ENCODE results near the gene TMEM63B. TPM values are rescaled to one million over a fixed set of nuclear protein-coding genes. Genes with fewer than 3 reads are reported as not detected.
"Not testable (repeated sequence)": the region's sequence is repeated elsewhere in the genome, so short reads cannot be mapped to it uniquely, and the experiment has no call there.

TMEM63B gene
- total RNA-seq, 2 donors from 2014 or later = 7.6 to 11.9 TPM

DNA sequence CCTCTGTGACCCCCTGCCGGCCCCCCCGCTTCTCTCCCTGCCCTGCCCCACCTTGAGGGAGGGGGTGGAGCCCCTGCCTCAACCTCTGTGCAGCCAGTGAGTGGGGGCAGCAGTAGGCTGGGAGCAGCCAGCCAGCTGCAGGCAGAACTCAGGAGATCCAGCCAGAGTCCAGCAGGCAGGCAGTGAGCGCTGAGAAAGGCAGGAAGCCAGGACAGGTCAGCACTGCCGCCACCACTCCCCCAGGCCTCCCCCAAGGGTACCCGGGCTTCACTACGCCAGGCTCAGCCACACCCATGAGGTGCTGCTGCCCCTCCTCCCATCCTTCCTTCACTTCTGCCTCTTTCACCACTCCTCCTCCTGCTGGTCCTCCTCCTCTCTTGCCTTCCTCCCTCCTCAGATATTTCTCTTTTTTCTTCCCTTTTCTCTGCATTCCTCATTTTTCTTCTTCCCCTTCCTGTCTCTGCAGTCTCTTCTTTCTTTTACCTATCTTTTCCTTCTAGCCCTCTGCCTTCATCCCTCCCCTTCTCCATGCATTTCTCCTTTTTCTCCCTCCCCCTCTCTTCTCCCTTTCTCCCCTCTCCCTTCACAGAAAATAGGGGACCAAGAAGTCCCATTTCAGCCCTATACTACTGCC is 11.5 kb downstream of the TMEM63B start:
- Histone ChIP-seq H3K9me3 (no peaks in the 10 kb centered on the region), H3K27me3 (no peaks in the 10 kb centered on the region), H3K36me3 (replicated peaks in 1 of 2; ENCODE audit: insufficient read depth in 1 of 2, low read depth in 2 of 2) (peaks cover 0 to 4% of the 10 kb centered on the region in 2 donors), H3K4me1 (no peaks in the 10 kb centered on the region), H3K4me3 (no peak overlapping the region), H3K27ac (no peak overlapping the region)
- TF ChIP-seq, protein P1, sequence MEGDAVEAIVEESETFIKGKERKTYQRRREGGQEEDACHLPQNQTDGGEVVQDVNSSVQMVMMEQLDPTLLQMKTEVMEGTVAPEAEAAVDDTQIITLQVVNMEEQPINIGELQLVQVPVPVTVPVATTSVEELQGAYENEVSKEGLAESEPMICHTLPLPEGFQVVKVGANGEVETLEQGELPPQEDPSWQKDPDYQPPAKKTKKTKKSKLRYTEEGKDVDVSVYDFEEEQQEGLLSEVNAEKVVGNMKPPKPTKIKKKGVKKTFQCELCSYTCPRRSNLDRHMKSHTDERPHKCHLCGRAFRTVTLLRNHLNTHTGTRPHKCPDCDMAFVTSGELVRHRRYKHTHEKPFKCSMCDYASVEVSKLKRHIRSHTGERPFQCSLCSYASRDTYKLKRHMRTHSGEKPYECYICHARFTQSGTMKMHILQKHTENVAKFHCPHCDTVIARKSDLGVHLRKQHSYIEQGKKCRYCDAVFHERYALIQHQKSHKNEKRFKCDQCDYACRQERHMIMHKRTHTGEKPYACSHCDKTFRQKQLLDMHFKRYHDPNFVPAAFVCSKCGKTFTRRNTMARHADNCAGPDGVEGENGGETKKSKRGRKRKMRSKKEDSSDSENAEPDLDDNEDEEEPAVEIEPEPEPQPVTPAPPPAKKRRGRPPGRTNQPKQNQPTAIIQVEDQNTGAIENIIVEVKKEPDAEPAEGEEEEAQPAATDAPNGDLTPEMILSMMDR (IDR thresholded peaks at IDR 0.05) = no peak
- TF ChIP-seq POLR2A (IDR thresholded peaks at IDR 0.05) = no peak
- 80 to 84% methylated on average over 4 to 6 of the region's 6 CpGs for WGBS, 2 donors
- DNase-seq (no peak), ATAC-seq (no peak)
- intact Hi-C loops (cut with DNase I) = no loop called here

DNA sequence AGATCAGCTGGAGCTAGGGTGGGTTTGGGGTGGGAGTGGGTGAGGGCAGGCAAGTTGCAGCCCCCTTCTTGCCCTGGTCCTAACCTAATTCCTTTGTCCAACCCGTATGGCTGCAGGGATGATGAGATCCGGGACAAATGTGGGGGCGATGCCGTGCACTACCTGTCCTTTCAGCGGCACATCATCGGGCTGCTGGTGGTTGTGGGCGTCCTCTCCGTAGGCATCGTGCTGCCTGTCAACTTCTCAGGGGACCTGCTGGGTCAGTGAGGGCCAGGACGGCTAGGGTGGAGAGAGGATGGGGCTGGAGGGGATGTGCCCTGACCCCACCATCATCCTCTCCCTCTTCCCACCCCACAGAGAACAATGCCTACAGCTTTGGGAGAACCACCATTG is 12.0 kb downstream of the TMEM63B start:
- Histone ChIP-seq H3K9me3 (no peaks in the 10 kb centered on the region), H3K27me3 (no peaks in the 10 kb centered on the region), H3K27ac (no peak overlapping the region), H3K36me3 (replicated peaks in 1 of 2; ENCODE audit: insufficient read depth in 1 of 2, low read depth in 2 of 2) (peaks cover 0 to 4% of the 10 kb centered on the region in 2 donors), H3K4me3 (no peak overlapping the region), H3K4me1 (no peaks in the 10 kb centered on the region)
- WGBS, 2 donors = 88 to 94% methylated on average over 8 to 10 of the region's 10 CpGs
- intact Hi-C loops (cut with DNase I) = no loop called here
- no peak for TF ChIP-seq POLR2A (IDR thresholded peaks at IDR 0.05)
- TF ChIP-seq, protein P1 (IDR thresholded peaks at IDR 0.05) = no peak
- ATAC-seq (no peak), DNase-seq (no peak)

DNA sequence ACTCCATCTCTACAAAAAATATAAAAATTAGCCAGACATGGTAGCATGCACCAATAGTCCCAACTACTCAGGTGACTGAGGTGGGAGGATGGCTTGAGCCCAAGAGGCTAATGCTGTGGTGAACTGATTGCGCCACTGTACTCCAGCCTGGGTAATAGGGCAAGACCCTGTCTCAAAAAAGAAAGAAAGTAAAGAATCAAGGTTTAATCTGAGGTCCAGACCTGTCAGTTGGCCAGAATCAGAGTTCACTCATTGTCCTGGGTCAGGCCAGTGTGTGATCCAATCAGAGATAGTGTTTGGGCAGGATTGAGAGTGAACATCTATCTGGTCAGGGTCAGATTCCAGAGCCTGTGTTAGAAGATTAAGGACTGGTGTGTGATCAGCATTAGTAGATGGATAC is 15.5 kb downstream of the TMEM63B start:
- TF ChIP-seq POLR2A (IDR thresholded peaks at IDR 0.05) = no peak
- TF ChIP-seq, protein P1 (IDR thresholded peaks at IDR 0.05) = no peak
- ATAC-seq = no peak
- WGBS, 2 donors = 100% methylated on average over 1 of the region's 1 CpG
- DNase-seq = no peak
- Histone ChIP-seq H3K4me1 (no peaks in the 10 kb centered on the region), H3K9me3 (no peaks in the 10 kb centered on the region), H3K27ac (no peak overlapping the region), H3K27me3 (no peaks in the 10 kb centered on the region), H3K4me3 (no peak overlapping the region), H3K36me3 (replicated peaks in 1 of 2; ENCODE audit: insufficient read depth in 1 of 2, low read depth in 2 of 2) (peaks cover 0 to 4% of the 10 kb centered on the region in 2 donors)
- intact Hi-C loops (cut with DNase I) = no loop called here

DNA sequence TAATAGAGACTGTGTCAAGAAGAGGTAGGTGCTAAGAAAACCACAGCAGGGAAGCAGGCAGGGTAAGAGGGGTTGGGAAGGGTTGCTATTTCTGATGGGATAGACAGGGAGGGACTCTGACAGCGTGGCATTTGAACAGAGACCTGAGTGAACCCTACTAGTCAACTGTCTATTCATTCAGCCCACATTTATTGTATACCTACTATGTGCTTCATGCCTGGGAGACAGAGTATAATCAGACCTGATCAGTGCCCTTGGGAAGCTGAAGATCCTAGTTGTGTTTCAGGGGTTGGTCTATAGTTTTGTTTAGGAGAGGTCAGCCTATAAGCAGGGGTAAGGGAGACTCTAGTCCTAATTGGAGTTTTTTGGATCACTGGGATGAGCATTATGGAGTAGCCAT is 16.4 kb downstream of the TMEM63B start:
- 92 to 100% methylated on average over 1 of the region's 1 CpG for WGBS, 2 donors
- no peaks in the 10 kb centered on the region for H3K4me1 ChIP-seq
- no peaks in the 10 kb centered on the region for H3K9me3 ChIP-seq
- no peak for TF ChIP-seq POLR2A (IDR thresholded peaks at IDR 0.05)
- TF ChIP-seq, protein P1 (IDR thresholded peaks at IDR 0.05) = no peak
- no peak overlapping the region for H3K4me3 ChIP-seq
- peaks cover 0 to 6% of the 10 kb centered on the region in 2 donors for H3K36me3 ChIP-seq (replicated peaks in 1 of 2; ENCODE audit: insufficient read depth in 1 of 2, low read depth in 2 of 2)
- intact Hi-C loops (cut with DNase I) = no loop called here
- no peak overlapping the region for H3K27ac ChIP-seq
- DNase-seq = no peak
- H3K27me3 ChIP-seq = no peaks in the 10 kb centered on the region
- ATAC-seq = no peak

DNA sequence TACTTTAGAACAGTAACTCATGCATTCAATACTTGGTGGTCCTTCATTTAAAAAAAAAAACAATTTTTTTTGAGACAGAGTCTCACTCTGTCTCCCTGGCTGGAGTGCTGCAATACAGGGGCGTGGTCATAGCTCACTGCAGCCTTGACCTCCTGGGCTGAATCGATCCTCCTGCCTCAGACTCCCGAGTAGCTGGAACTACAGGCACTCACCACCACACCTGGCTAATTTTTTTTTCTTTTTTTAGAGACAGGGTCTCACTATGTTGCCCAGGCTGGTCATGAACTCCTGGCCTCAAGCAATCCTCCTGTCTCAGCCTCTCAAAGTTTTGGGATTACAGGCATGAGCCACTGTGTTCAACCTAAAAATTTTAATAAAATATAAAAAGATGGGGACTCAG is 17.2 kb downstream of the TMEM63B start:
- 81 to 87% methylated on average over 3 of the region's 3 CpGs for WGBS, 2 donors
- H3K9me3 ChIP-seq; H3K27ac ChIP-seq; DNase-seq; ATAC-seq; intact Hi-C loops (cut with DNase I); H3K27me3 ChIP-seq; H3K4me1 ChIP-seq; H3K4me3 ChIP-seq; H3K36me3 ChIP-seq (replicated peaks in 1 of 2; ENCODE audit: insufficient read depth in 1 of 2, low read depth in 2 of 2): not testable (repeated sequence)
